ENCODE results near the gene CFTR.

The CFTR gene

DNA sequence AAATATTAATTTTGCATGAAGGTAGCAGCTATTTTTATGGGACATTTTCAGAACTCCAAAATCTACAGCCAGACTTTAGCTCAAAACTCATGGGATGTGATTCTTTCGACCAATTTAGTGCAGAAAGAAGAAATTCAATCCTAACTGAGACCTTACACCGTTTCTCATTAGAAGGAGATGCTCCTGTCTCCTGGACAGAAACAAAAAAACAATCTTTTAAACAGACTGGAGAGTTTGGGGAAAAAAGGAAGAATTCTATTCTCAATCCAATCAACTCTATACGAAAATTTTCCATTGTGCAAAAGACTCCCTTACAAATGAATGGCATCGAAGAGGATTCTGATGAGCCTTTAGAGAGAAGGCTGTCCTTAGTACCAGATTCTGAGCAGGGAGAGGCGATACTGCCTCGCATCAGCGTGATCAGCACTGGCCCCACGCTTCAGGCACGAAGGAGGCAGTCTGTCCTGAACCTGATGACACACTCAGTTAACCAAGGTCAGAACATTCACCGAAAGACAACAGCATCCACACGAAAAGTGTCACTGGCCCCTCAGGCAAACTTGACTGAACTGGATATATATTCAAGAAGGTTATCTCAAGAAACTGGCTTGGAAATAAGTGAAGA lies 112.3 kb downstream of the CFTR start:
- DNase-seq, result no peak

DNA sequence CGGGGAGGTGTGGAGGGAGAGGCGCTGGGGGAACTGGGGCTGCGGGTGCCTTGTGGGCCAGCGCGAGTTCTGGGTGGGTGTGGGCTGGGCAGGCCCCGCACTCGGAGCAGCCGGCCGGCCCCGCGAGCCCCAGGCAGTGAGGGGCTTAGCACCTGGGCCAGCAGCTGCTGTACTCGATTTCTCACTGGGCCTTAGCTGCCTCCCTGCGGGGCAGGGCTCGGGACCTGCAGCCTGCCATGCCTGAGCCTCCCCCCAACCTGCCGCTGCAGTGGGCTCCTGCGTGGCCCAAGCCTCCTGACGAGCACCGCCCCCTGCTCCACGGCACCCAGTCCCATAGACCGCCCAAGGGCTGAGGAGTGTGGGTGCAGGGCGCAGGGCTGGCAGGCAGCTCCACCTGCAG lies 116.3 kb downstream of the CFTR start:
- DNase-seq, result no peak

DNA sequence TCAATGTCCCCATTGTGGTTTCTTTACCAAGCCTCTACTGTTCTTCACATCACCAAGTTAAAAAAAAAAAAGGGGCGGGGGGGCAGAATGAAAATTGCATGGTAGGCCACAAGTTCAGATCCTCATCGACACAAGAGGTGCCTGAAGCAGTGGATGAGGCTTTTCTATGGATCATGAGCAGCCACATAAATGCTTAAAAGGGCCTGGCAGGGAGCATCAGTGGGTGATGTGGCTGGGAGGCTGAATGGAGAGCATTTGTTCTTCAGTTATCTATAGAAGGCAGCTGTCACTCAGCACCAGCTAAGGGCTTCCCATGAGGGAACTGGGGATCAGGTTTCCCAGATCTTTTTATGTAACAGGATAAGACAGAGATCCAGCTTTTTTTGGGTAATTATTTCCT lies 117.9 kb downstream of the CFTR start:
- no peak for DNase-seq

DNA sequence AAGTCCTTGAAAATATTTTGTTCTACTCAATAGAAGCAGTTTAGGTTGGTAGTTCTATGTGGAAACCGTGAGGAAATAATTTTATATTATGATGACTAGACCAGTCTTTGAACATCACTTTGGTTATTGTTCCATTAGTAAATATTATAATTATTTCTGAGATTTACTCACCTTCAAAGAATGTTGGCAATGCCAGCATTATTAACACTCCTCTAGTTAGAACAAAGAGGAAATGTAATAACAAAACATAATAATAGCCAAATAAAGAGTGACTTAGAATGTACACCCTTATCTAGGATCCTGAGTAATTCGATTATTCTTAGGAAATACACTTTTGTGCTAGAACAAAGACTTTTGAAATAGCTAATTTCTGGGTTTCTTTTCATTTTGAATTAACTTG lies 121.1 kb downstream of the CFTR start:
- no peak for DNase-seq

DNA sequence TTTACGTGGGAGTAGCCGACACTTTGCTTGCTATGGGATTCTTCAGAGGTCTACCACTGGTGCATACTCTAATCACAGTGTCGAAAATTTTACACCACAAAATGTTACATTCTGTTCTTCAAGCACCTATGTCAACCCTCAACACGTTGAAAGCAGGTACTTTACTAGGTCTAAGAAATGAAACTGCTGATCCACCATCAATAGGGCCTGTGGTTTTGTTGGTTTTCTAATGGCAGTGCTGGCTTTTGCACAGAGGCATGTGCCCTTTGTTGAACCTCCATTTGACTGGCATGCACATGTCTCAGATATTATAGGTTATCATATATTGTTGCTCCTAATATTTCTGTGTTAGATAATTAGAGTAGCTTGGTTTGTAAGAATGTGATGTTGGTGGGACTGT lies 123.8 kb downstream of the CFTR start:
- DNase-seq, result no peak

DNA sequence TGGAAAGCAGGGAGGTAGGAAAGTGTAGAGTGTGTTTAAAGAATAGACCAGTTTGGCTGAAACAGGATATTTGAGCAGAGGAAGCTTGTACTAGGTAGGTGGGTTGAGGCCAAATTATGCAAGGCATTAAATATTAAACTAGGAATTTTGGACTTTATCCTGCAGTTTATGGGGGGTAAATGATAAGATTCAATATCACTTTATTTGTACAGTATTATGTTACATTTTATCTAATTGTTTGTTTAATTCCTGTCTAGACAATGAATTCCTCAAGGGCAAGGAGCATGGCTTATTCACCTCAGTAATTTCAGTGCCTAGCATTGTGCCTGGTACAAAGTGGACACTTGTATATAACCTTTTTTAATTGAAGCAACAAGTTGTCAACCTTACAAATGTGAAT lies 125.9 kb downstream of the CFTR start:
- no peak for DNase-seq

DNA sequence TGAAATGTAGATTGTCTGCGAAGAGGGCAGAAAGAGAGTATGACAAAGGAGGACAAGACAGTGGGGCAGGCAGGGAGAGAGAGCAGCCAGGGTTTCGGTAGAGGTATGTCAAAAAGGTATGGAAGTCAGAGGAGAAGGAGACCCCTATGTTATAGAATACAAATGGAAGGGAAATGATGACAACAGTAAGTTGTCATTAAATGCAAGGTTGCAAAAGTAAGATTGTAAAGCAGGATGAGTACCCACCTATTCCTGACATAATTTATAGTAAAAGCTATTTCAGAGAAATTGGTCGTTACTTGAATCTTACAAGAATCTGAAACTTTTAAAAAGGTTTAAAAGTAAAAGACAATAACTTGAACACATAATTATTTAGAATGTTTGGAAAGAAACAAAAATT lies 126.3 kb downstream of the CFTR start:
- no peak for DNase-seq

DNA sequence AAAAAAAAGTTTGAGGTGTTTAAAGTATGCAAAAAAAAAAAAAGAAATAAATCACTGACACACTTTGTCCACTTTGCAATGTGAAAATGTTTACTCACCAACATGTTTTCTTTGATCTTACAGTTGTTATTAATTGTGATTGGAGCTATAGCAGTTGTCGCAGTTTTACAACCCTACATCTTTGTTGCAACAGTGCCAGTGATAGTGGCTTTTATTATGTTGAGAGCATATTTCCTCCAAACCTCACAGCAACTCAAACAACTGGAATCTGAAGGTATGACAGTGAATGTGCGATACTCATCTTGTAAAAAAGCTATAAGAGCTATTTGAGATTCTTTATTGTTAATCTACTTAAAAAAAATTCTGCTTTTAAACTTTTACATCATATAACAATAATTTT lies 130.6 kb downstream of the CFTR start:
- DNase-seq, result no peak

DNA sequence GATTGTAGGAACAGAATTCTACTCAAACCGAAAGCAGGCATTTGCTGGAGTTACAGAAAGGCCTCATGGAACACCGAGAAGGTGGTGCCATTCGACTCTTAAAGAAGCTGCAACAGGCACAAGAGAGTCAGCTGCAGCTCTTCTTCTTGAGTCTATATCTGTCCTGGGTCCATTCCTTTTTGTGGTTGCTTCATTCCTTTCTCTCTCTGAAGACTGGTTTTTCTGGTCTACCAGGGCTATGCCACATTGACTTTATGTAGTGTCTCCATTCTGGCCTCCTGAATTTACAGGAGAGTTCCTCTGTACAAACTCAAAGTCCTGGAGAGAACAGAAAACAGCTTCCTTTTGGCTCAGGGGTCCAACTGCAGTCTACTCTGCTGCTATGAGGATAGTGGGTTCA lies 132.8 kb downstream of the CFTR start:
- DNase-seq, result no peak

DNA sequence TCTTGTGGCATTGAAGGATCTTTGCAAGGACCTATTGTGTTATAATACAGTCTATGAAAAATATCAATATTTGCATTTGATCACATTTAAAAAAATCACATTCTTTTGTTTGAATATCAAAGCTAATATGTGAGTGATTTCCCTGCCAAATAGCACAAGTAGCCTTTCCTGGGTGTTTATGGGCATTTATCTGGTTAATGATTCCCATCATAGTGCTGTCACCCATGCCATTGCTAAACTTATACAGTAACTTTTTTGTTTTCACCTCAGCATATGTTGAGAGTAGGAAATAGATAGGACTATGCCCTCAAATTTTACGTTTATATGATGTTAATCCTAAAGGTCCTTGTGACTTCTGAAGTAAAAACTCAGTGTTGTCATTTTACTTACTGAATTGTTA lies 136.9 kb downstream of the CFTR start:
- no peak for DNase-seq

DNA sequence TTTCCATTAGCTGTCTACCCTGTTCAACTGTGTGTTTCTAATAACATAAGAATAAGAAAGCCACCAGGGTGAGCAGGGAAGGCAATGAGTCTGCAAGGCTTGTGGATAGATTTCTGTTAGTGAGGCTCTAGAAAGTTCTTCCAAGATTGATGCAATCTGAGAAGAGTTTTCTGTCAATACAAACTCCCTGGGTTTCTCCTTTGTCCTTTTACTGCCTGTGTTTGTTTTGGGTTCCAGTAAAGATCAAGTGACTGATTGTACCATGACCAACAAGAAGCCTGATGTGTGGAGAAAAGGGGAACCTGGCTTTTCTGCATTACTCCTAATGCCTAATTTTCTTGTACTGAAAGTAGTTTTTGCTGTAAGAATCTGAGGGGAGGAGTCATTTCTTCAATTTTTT lies 139.9 kb downstream of the CFTR start:
- DNase-seq, result no peak

DNA sequence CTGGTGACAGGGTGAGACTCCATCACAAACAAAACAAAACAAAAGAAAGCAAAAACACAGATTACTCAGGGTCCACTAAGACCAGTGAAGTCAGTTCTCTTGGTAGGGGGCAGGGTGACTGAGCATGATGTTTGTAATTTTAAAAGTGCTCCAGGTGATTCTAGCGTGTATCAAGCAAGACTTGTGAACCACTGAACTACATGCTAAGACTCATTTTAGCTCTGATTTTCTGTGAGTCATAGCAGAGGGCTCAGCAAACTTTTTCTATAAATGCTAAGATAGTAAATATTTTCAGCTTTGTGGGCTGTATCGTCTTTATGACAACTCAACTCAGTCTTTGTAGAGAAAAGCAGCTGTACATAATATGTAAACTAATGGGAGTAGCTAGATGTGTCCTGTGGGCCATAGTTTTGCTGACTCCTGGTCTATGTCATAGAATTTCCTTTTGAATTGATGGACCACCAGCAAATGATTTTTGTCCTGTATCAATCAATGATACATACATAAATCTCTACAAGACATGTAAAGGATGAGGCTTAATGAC lies 141.3 kb downstream of the CFTR start:
- no peak for DNase-seq

DNA sequence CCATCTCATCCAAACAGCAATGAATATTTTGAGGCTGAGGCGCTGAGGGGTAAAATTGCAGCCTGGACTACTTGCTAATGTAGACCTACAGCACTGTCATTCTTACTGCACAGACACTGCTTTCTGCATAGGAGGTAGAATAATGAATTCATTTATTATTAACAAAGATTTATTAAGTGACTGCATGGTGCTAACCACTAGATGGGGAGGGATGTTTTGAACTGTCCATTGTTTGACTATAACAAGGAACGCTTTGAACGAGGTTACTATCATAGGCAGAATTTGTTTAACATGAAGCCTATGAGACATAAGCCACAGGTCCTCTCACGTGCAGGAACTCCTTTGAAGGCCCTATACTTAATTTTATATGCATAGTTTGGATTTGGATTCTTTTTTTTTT lies 143.8 kb downstream of the CFTR start:
- no peak for DNase-seq

DNA sequence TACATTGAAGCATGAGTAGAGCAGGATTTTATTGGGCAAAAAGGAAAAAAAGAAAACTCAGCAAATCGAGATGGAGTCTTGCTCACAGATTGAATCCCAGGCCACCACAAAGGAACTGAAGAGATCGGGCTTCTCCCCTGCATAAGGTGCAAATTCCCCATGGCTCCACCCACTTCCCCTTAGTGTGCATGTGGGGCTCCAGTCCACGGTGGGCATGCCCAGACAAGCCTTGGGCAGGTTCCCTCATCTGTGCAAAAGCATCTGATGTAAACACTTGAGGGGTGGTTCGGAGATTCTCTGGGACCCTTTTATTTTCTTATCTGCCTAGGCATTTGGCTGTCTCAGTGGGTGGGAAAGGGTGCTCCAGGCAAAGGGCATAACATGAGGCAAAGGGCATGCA lies 150.7 kb downstream of the CFTR start:
- DNase-seq, result no peak

DNA sequence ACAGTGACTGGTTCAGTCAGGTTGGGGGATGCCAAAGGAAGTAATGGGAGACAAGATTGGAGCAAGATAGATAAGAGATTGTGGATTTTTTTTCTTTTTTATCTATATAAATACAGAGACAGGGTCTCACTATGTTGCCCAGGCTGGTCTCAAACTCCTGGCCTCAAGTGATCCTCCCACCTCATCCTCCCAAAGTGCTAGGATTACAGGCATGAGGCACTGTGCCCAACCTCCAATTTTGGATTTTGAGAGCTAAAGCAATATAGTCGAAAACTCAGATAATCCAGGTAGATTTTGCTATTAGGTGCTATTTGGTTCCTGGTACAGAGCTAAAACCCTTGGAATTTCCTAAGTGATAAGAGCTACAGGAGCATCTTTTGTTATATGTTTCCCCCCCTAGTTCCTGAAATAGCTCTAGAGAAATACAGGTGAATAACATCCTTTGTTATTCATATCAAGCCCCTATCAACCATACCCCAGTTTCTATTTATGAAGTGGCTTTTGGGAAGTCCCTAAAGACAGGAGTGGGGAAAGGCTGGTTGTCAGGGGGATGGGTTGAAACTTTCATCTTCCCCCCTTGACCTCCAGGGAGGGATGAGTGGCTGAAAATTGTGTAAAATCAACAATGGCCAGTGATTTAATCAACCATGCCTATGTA lies 151.2 kb downstream of the CFTR start:
- no peak for DNase-seq

DNA sequence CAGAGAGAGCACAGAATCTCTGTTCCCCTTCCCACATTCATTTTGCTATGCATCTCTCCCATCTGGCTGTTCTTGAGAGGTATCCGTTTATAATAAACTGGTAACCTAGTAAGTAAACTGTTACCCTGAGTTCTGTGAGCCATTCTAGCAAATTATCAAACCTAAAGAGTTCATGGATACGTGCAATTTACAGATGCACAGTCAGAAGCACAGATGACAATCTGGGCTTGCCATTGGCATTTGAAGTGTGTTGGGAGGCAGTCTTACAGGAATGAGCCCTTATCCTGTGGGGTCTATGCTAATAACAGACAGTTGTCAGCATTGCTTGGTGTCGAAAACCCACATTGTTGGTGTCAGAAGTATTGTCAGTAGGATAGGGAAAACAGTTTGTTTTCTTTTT lies 151.8 kb downstream of the CFTR start:
- DNase-seq, result no peak

DNA sequence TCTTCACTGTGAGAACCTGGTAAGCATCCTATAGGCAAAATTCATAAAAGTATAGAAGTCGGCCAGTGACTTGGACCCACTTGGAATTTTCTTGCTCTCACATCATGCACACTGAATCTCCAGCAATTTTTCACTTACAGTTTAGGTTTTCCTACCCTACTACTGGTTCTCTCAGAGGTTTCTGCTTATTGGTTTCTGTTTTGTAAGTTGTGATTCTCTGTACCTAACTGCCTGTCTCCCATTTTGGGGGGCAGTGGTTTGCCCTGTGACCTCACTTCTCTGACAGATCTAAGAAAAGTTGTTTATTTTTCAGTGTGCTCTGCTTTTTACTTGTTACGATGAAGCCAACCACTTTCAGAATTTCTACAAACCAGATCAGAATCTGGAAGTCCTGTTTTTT lies 158.1 kb downstream of the CFTR start:
- no peak for DNase-seq

DNA sequence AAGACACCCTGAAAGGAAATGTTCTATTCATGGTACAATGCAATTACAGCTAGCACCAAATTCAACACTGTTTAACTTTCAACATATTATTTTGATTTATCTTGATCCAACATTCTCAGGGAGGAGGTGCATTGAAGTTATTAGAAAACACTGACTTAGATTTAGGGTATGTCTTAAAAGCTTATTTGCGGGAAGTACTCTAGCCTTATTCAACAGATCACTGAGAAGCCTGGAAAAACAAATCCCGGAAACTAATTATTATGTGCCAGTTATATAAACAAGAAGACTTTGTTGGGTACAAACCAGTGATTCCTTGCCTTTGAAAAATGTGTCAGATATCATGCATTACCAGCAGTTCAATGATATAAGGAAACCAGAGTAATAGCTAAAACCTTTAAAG lies 160.1 kb downstream of the CFTR start:
- no peak for DNase-seq

DNA sequence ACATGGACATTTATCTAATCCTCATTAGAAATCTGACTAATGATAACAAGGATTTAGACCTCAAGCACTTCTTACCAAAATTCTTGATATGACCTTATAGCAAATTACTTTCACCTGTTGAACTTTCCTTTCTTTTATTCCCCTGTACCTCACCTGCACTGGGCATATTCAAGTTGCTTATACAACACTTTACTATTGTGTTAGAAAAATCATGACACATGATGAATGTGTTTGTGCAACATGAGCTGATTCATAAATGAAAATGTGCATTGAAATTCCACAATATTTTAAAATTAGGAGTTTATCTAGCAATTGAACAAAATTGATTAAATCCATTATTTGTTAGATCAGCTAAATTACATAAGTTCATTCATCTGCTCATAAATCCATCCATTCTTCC lies 160.6 kb downstream of the CFTR start:
- DNase-seq, result no peak

DNA sequence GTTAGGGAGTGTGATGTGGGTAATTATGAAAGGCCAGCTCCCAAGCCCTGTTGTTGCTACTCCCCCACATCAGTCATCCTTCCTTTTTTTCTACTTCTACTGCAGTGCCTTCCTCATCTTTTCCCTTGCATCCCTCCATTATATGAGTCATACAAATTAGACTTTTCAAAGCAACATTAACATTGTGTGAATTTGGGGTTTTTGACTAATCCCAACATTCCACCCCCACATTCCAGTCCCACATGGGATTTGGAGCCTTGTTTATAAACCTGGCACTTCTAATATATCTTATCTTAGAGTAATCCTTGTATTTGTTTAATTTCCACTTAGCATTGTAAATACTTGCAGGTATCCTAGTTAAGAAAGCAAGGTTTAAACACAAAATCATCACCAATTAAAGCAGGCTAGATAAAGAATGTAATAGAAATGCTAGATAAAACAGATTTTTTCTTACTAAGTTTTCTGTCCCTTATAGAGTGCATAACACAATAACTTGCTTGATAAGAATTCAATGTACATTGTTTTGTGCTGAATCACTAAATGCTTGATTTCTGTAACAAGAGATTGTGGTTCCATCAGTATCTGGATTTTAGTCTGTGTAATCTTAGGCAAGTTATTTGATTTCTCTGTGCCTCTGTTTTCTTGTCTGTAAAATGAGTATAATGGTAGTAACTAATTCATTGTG lies 165.8 kb downstream of the CFTR start:
- DNase-seq, result no peak

DNA sequence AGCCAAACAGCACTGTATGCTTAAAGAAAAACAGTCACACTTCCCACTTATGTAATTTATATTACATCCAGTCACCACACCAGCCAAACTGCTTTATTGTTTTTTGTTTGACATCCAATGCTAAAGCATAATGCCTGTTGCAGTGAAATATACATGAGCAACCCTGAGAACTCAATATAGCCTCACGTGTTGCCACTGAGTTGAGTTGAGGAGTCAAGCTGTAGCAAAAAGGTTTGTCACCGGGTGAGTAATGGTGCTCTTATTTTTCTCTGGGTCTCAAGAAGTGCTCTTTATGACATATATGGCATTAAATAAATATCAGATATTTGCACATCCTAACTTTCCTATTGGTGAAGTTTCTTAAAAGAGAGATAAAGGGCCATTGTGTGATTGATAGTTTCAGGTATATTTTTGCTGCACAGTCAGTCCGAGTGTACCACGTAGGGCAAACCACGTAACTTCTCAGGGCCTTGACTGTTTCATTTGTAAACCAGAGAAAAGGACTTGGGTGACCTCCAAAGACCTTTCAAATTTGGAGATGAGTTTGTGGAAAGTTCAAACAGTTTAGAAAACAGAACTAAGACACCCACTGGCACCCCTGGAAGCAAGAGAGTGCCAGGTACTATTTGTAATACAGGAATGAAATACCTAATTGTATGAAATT lies 168.5 kb downstream of the CFTR start:
- DNase-seq, result no peak

DNA sequence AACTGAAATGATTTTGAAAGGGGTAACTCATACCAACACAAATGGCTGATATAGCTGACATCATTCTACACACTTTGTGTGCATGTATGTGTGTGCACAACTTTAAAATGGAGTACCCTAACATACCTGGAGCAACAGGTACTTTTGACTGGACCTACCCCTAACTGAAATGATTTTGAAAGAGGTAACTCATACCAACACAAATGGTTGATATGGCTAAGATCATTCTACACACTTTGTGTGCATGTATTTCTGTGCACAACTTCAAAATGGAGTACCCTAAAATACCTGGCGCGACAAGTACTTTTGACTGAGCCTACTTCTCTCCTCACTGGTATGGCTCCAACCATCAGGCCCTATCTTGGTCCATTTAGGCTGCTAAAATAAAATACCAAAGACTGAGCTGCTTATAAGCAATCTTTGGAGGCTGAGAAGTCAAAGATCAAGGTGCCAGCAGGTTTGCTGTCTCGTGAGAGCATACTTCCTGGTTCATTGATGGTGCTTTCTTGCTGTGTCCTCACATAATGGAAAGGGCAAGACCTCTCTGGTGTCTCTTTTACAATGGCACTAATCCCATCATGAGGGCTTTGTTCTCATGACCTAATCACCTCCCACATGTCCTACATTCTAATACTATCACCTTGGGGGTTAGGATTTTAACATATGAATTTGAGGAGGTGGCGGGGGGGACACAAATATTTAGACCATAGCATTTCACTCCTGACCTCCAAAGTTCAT lies 173.3 kb downstream of the CFTR start:
- DNase-seq, result no peak

DNA sequence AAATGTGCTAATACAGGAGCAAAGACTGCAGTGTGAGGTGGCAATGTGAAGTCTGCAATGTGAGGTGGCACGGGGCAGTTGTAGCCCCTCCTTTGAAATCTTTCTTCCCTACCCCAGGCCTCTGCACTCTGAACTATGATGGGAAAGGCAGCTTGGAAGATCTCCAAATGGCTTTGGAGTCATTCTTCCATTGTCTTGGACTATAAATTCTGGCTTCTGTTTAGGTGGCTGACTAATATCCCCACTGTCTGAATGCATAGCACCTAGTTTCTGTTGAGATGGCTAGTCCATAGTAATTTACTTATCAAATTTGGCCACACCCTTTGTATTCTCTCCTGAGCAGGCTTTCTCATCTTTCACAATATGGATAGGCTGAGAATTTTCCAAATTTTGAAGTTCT lies 175.0 kb downstream of the CFTR start:
- no peak for DNase-seq
